Esophagus squamous epithelium (tissue), 4 donors: ENCODE measurements around the gene MAP3K5.

Experiments
- CTCF ChIP-seq, 6 experiments: fragments of 450-650 bp in 4 of 6; fragments of 200-600 bp in 2 of 6; sonication (generic) in 2 of 6; IDR thresholded peaks; one replicate each; pipeline ENCODE4 v1.5.1; 2016 to 2019; ENCODE audit warnings: antibody characterized with exemption in 6 of 6, mild to moderate bottlenecking in 4 of 6, moderate library complexity in 4 of 6
- POLR2A ChIP-seq, 4 donors: fragments of 450-650 bp; IDR thresholded peaks; one replicate each; pipeline ENCODE4 v1.6.1; 2017; ENCODE audit warnings: antibody characterized with exemption in 4 of 4, mild to moderate bottlenecking in 4 of 4, moderate library complexity in 3 of 4

DNA sequence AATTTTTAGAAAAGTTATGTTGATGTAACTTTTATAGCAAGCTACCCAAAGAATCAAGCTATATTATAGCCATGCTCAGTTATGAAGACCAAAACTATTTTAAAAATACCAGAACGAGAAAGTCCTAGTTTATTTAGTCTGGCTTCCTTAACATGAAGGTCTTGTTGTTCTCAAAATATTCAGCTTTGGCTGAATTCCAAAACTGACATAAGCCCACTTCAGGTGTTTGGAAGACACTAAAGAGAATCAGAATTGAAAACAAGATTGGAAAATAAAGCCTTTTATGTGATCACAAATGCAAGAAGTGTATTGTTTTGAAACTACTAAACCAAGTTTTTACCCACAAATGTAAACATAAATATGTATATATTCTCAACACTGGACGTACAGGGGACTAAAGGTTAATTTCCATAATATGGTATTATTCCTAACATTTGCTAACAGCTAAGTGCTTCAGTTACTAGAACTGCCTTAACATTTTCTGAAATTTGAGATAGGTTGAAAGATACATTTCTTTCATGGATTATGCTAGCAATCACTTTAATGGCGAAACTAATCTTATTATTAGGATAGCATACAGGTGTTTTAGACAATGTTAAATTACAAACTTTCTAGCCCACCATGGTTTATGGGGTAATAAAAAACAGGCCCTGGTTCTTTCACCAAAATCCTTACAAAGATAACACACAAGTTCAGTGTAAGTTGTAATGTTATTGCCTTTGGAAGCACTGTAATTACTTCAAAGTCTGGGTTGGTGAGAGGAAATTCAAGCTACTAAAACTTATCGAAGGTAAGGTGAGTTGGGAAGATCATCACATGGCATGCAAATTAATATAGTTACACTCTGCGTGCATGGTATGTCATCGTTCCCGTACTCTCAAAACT, 1.6 kb downstream of the MAP3K5 start:
- TF ChIP-seq CTCF (IDR thresholded peaks at IDR 0.05) (no peak), POLR2A (IDR thresholded peaks at IDR 0.05) (no peak)
